Memory B cell (primary cell): ENCODE measurements around the gene B3GNT9.

Experiments
- ATAC-seq: fragments of 150-1000 bp; cut with Tn5 transposase; 2 replicates; pipeline ENCODE4 v1.10.0; 2021; ENCODE audit warnings: low read depth, mild to moderate bottlenecking, moderate library complexity
- DNase-seq, 2 donors: peaks; one replicate each; pipeline ENCODE4 v3.0.0; 2022; ENCODE audit warnings: low spot score in 2 of 2
- H3K27ac Mint-ChIP-seq: one replicate; pipeline ENCODE4 v1.8.0; 2022; ENCODE audit warnings: mild to moderate bottlenecking, moderate library complexity, mixed read lengths
- H3K27me3 Mint-ChIP-seq: one replicate; pipeline ENCODE4 v1.8.0; 2022; ENCODE audit warnings: mixed read lengths
- H3K36me3 Mint-ChIP-seq: one replicate; pipeline ENCODE4 v1.8.0; 2022; ENCODE audit warnings: mild to moderate bottlenecking, mixed read lengths
- H3K4me1 Mint-ChIP-seq: one replicate; pipeline ENCODE4 v1.8.0; 2022; ENCODE audit warnings: mixed read lengths
- H3K4me3 Mint-ChIP-seq: one replicate; pipeline ENCODE4 v1.8.0; 2022; ENCODE audit warnings: mild to moderate bottlenecking, moderate library complexity, mixed read lengths
- H3K9me3 Mint-ChIP-seq: one replicate; pipeline ENCODE4 v1.8.0; 2022; ENCODE audit warnings: mixed read lengths

B3GNT9 gene

GRCh38 chr16:67150833-67151396 is at the start of gene B3GNT9:
Gene B3GNT9 (minus strand): TSS chr16:67150998. CDS start chr16:67150485, 513 bp downstream.
- H3K27ac Mint-ChIP-seq, result no peak within 1 kb of the TSS
- H3K27me3 Mint-ChIP-seq, result peaks cover 14% of the 10 kb centered on the region
- DNase-seq (peak in 1 of 2 donors; percentile 32), ATAC-seq (peak; percentile 14)
- H3K4me1 Mint-ChIP-seq, result peaks cover 14% of the 10 kb centered on the region
- peaks cover 22% of the 10 kb centered on the region for H3K36me3 Mint-ChIP-seq
- peak within 1 kb of the TSS; percentile 71 for H3K4me3 Mint-ChIP-seq
- H3K9me3 Mint-ChIP-seq, result no peaks in the 10 kb centered on the region

GRCh38 chr16:67200491-67200890 is 49.7 kb upstream of the B3GNT9 start:
- ATAC-seq (no peak), DNase-seq (no peak)
- Mint-ChIP-seq H3K27me3 (no peaks in the 10 kb centered on the region), H3K4me1 (peaks cover 12% of the 10 kb centered on the region), H3K36me3 (peaks cover 22% of the 10 kb centered on the region), H3K9me3 (no peaks in the 10 kb centered on the region), H3K4me3 (no peak overlapping the region), H3K27ac (no peak overlapping the region)

GRCh38 chr16:67199808-67200198 is 49.0 kb upstream of the B3GNT9 start:
- ATAC-seq, result peak; percentile 12
- Mint-ChIP-seq H3K4me1 (peaks cover 12% of the 10 kb centered on the region), H3K4me3 (peak overlapping the region; percentile 46), H3K27ac (no peak overlapping the region), H3K27me3 (no peaks in the 10 kb centered on the region), H3K36me3 (peaks cover 22% of the 10 kb centered on the region), H3K9me3 (no peaks in the 10 kb centered on the region)
- no peak for DNase-seq

- H3K4me1 Mint-ChIP-seq, result peaks cover 12% of the 10 kb centered on the region
- no peak within 1 kb of the TSS for H3K27ac Mint-ChIP-seq
- ATAC-seq (peak; percentile 68), DNase-seq (no peak)
- H3K27me3 Mint-ChIP-seq, result no peaks in the 10 kb centered on the region
- H3K9me3 Mint-ChIP-seq, result no peaks in the 10 kb centered on the region
- peak within 1 kb of the TSS; percentile 46 for H3K4me3 Mint-ChIP-seq
- peaks cover 22% of the 10 kb centered on the region for H3K36me3 Mint-ChIP-seq
Measured at GRCh38 chr16:67199011-67199807, 48.4 kb upstream of the B3GNT9 start, which contains the start of gene ELMO3. Gene ELMO3 (plus strand): TSS chr16:67199131. CDS start chr16:67199327, 196 bp downstream.

GRCh38 chr16:67198238-67198734 is 47.5 kb upstream of the B3GNT9 start:
- DNase-seq (no peak), ATAC-seq (peak; percentile 71)
- Mint-ChIP-seq H3K27ac (no peak overlapping the region), H3K27me3 (no peaks in the 10 kb centered on the region), H3K9me3 (no peaks in the 10 kb centered on the region), H3K4me3 (no peak overlapping the region), H3K36me3 (peaks cover 22% of the 10 kb centered on the region), H3K4me1 (peaks cover 18% of the 10 kb centered on the region)

- Mint-ChIP-seq H3K27ac (no peak overlapping the region), H3K36me3 (peaks cover 22% of the 10 kb centered on the region)
Measured at GRCh38 chr16:67197704-67198103, 46.9 kb upstream of the B3GNT9 start.

GRCh38 chr16:67196881-67197280 is 46.1 kb upstream of the B3GNT9 start:
- no peak overlapping the region for H3K27ac Mint-ChIP-seq
- no peak for DNase-seq
- no peaks in the 10 kb centered on the region for H3K9me3 Mint-ChIP-seq
- H3K4me1 Mint-ChIP-seq, result peaks cover 25% of the 10 kb centered on the region
- H3K36me3 Mint-ChIP-seq, result peaks cover 22% of the 10 kb centered on the region
- ATAC-seq, result no peak
- no peaks in the 10 kb centered on the region for H3K27me3 Mint-ChIP-seq
- no peak overlapping the region for H3K4me3 Mint-ChIP-seq

More at GRCh38 chr16:67197704-67198103, 46.9 kb upstream of the B3GNT9 start:
- no peak overlapping the region for H3K4me3 Mint-ChIP-seq
- ATAC-seq (no peak), DNase-seq (no peak)
- H3K27me3 Mint-ChIP-seq, result no peaks in the 10 kb centered on the region
- H3K4me1 Mint-ChIP-seq, result peaks cover 22% of the 10 kb centered on the region
- H3K9me3 Mint-ChIP-seq, result no peaks in the 10 kb centered on the region

GRCh38 chr16:67195676-67196075 is 44.9 kb upstream of the B3GNT9 start:
- Mint-ChIP-seq H3K9me3 (no peaks in the 10 kb centered on the region), H3K27ac (no peak overlapping the region), H3K36me3 (peaks cover 20% of the 10 kb centered on the region), H3K27me3 (no peaks in the 10 kb centered on the region), H3K4me3 (no peak overlapping the region), H3K4me1 (peaks cover 31% of the 10 kb centered on the region)
- ATAC-seq (no peak), DNase-seq (no peak)

GRCh38 chr16:67194260-67194659 is 43.5 kb upstream of the B3GNT9 start:
- Mint-ChIP-seq H3K4me1 (peaks cover 29% of the 10 kb centered on the region), H3K9me3 (no peaks in the 10 kb centered on the region), H3K27ac (no peak overlapping the region), H3K36me3 (peaks cover 16% of the 10 kb centered on the region), H3K27me3 (no peaks in the 10 kb centered on the region), H3K4me3 (no peak overlapping the region)
- ATAC-seq, result no peak
- DNase-seq, result no peak

- no peaks in the 10 kb centered on the region for H3K9me3 Mint-ChIP-seq
- no peaks in the 10 kb centered on the region for H3K27me3 Mint-ChIP-seq
- ATAC-seq (no peak), DNase-seq (no peak)
- H3K27ac Mint-ChIP-seq, result peak overlapping the region; percentile 20
- peak overlapping the region; percentile 92 for H3K4me3 Mint-ChIP-seq
- peaks cover 16% of the 10 kb centered on the region for H3K36me3 Mint-ChIP-seq
- peaks cover 29% of the 10 kb centered on the region for H3K4me1 Mint-ChIP-seq
Measured at GRCh38 chr16:67193536-67193935, 42.7 kb upstream of the B3GNT9 start.

- no peak for ATAC-seq
- Mint-ChIP-seq H3K4me1 (peaks cover 27% of the 10 kb centered on the region), H3K36me3 (peaks cover 14% of the 10 kb centered on the region), H3K4me3 (peak overlapping the region; percentile 92), H3K27ac (peak overlapping the region; percentile 87), H3K27me3 (peaks cover 1% of the 10 kb centered on the region), H3K9me3 (no peaks in the 10 kb centered on the region)
- no peak for DNase-seq
Measured at GRCh38 chr16:67192781-67193361, 42.1 kb upstream of the B3GNT9 start.

GRCh38 chr16:67191995-67192681 is 41.3 kb upstream of the B3GNT9 start, which contains the start of gene E2F4:
Gene E2F4 (plus strand): TSS chr16:67192155. CDS start chr16:67192228, 73 bp downstream.
- Mint-ChIP-seq H3K27ac (peak within 1 kb of the TSS; percentile 87), H3K36me3 (peaks cover 14% of the 10 kb centered on the region), H3K4me1 (peaks cover 27% of the 10 kb centered on the region), H3K27me3 (peaks cover 1% of the 10 kb centered on the region), H3K9me3 (no peaks in the 10 kb centered on the region), H3K4me3 (peak within 1 kb of the TSS; percentile 92)
- peak; percentile 99 for ATAC-seq
- peak; percentile 81 to 83 for DNase-seq

GRCh38 chr16:67191411-67191994 is 40.7 kb upstream of the B3GNT9 start:
- H3K27me3 Mint-ChIP-seq, result peaks cover 1% of the 10 kb centered on the region
- peak overlapping the region; percentile 87 for H3K27ac Mint-ChIP-seq
- H3K9me3 Mint-ChIP-seq, result no peaks in the 10 kb centered on the region
- peaks cover 8% of the 10 kb centered on the region for H3K36me3 Mint-ChIP-seq
- peak overlapping the region; percentile 92 for H3K4me3 Mint-ChIP-seq
- no peak for ATAC-seq
- DNase-seq, result no peak
- peaks cover 24% of the 10 kb centered on the region for H3K4me1 Mint-ChIP-seq
